ENCODE data around the gene SGPP1. TPM values are rescaled to one million over a fixed set of nuclear protein-coding genes. Genes with fewer than 3 reads are reported as not detected.

Gene SGPP1
- total and polyA plus RNA-seq, 10 of the 15 experiments (the other 5 are each of a cell fraction or from before 2014, with no cell fraction given) = 3.5 to 37.7 (median 25.5) TPM

- no peak for TF ChIP-seq CEBPZ (IDR thresholded peaks at IDR 0.05; ENCODE audit: low read depth, low read length)
- TF ChIP-seq NFIC (IDR thresholded peaks at IDR 0.05; ENCODE audit: low read depth, low read length) = no peak
- no peak for TF ChIP-seq PBX3 (IDR thresholded peaks at IDR 0.05; ENCODE audit: insufficient replicate concordance, low read depth, low read length)
- TF ChIP-seq DPF2 (IDR thresholded peaks at IDR 0.05) = no peak; the same call in 1 of the 2 replicates
- TF ChIP-seq NRF1 (conservative IDR thresholded peaks at IDR 0.05; ENCODE audit: low read depth, low read length) = no peak
- no peak for TF ChIP-seq USF2 (IDR thresholded peaks at IDR 0.05; ENCODE audit: borderline replicate concordance, low read depth, low read length)
- no peak for TF ChIP-seq RB1 (IDR thresholded peaks at IDR 0.05; ENCODE audit: borderline replicate concordance)
- TF ChIP-seq YBX1 (IDR thresholded peaks at IDR 0.05) = no peak
- TF ChIP-seq ZBTB33 (IDR thresholded peaks at IDR 0.05) = no peak
- TF ChIP-seq POLR2AphosphoS2 (IDR thresholded peaks at IDR 0.05; ENCODE audit: low read depth, low read length) = 0 out of 2 replicates have a peak, but pooled peaks have one; percentile 2
- TF ChIP-seq NFYB (IDR thresholded peaks at IDR 0.05; ENCODE audit: insufficient read depth, low read depth, low read length) = no peak
- no peak for TF ChIP-seq E2F4 (IDR thresholded peaks at IDR 0.05; ENCODE audit: low read depth, low read length)
- TF ChIP-seq GATAD2B (conservative IDR thresholded peaks at IDR 0.05; ENCODE audit: low read depth) = peak; percentile 84
- TF ChIP-seq SP1 (IDR thresholded peaks at IDR 0.05; ENCODE audit: low read depth, low read length) = no peak
- TF ChIP-seq CHD4 (IDR thresholded peaks at IDR 0.05) = no peak
- TF ChIP-seq ZNF687 (IDR thresholded peaks at IDR 0.05) = 0 out of 2 replicates have a peak, but pooled peaks have one; percentile 20
- no peak for TF ChIP-seq ETV6 (conservative IDR thresholded peaks at IDR 0.05 in 1 of 2, IDR thresholded peaks at IDR 0.05 in 1 of 2; ENCODE audit: borderline replicate concordance in 1 of 2, low read depth in 1 of 2)
Measured at GRCh38 chr14:63727231-63727735, 582 bp downstream of the SGPP1 start (continued).
